ENCODE results near the gene VASH1. TPM values are rescaled to one million over a fixed set of nuclear protein-coding genes. Genes with fewer than 3 reads are reported as not detected.
A peak's percentile ranks its signal among the peaks of the same experiment; 100 is the strongest.

The VASH1 gene
- total and polyA plus RNA-seq, 2 of the 13 experiments (the other 11 are each of a cell fraction or from before 2014, with no cell fraction given) = 0.11 to 0.24 TPM

DNA sequence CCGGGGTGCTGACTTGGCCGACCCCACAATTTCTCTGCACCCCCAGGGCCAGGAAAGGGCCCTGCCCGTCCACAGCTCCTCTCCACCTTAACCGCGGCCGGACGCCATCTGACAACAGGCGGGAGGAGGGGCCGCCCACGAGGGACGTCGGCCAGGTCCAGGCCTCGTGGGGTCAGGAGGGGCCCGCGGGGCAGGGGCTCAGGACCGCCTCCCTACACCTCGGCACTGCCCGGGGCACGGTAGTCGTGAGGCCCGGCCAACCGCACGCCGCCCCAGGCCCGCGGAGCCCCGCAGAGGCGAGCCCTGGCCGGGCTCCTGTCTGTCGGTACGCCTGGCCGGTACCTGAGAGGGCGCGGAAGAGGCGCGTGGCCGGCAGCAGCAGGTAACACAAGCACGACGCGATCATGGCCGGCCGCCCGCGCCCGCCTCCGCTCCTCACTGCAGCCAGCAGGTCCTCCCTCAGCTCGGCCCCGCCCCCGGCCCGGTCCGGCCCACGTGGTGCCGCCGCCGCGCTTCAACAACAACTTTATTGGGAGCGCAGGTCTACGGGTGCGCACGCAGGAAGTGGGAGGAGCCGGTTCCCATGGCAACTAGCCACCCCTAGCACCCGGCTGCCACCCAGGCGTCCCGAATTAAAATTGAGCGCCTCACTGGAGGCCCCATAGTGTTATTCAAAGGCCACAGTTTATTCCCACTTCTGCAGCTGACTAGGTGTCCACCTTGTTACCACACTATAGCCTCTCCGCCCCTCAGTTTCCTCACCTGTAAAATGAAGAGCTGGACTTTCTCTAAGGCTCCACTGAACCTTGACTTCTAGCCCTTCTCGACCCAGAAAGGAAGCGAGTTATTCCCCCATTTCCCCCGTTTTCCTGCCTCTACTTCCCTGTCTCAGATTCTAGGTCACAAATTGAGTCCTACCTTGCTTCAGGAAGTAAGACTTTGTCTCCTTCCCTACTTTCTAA is 51.4 kb downstream of the VASH1 start, which contains the start of gene ANGEL1 (continued):
- TF ChIP-seq FOXJ3 (CRISPR knock-in tag; IDR thresholded peaks at IDR 0.05; ENCODE audit: borderline replicate concordance) (no peak), ATF7-NPFF (CRISPR knock-in tag; IDR thresholded peaks at IDR 0.05; ENCODE audit: low read depth) (no peak), SRY (CRISPR knock-in tag; IDR thresholded peaks at IDR 0.05) (peak; percentile 75), HINFP (CRISPR knock-in tag; IDR thresholded peaks at IDR 0.05; ENCODE audit: low read depth) (peak; percentile 72; the same call in 1 of the 2 replicates), ZNF788 (CRISPR knock-in tag; IDR thresholded peaks at IDR 0.05; ENCODE audit: borderline replicate concordance) (peak; percentile 93), BRCA1 (CRISPR knock-in tag; IDR thresholded peaks at IDR 0.05) (no peak), SKIL (CRISPR knock-in tag; IDR thresholded peaks at IDR 0.05; ENCODE audit: borderline replicate concordance) (no peak), SIX1 (CRISPR knock-in tag; IDR thresholded peaks at IDR 0.05; ENCODE audit: borderline replicate concordance) (no peak), ZFY (CRISPR knock-in tag; IDR thresholded peaks at IDR 0.05) (peak; percentile 94), HNRNPLL (IDR thresholded peaks at IDR 0.05; ENCODE audit: low read depth, low read length, poor library complexity, severe bottlenecking) (peak; percentile 54), PRPF4 (IDR thresholded peaks at IDR 0.05; ENCODE audit: low read depth, low read length, poor library complexity, severe bottlenecking) (peak; percentile 97), SIN3A (IDR thresholded peaks at IDR 0.05; ENCODE audit: borderline replicate concordance, low read depth, low read length) (peak; percentile 49; the same call in 1 of the 2 replicates), ETS1 (CRISPR knock-in tag; IDR thresholded peaks at IDR 0.05) (no peak), SATB2 (CRISPR knock-in tag; IDR thresholded peaks at IDR 0.05) (peak; percentile 71), HBP1 (CRISPR knock-in tag; IDR thresholded peaks at IDR 0.05; ENCODE audit: low read depth) (peak; percentile 70; the same call in 1 of the 2 replicates)
- TF ChIP-seq, protein P1, sequence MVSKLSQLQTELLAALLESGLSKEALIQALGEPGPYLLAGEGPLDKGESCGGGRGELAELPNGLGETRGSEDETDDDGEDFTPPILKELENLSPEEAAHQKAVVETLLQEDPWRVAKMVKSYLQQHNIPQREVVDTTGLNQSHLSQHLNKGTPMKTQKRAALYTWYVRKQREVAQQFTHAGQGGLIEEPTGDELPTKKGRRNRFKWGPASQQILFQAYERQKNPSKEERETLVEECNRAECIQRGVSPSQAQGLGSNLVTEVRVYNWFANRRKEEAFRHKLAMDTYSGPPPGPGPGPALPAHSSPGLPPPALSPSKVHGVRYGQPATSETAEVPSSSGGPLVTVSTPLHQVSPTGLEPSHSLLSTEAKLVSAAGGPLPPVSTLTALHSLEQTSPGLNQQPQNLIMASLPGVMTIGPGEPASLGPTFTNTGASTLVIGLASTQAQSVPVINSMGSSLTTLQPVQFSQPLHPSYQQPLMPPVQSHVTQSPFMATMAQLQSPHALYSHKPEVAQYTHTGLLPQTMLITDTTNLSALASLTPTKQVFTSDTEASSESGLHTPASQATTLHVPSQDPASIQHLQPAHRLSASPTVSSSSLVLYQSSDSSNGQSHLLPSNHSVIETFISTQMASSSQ (IDR thresholded peaks at IDR 0.05; ENCODE audit: low read depth) = no peak; the same call in 1 of the 2 replicates
- TF ChIP-seq, protein P1 (CRISPR knock-in tag; IDR thresholded peaks at IDR 0.05; ENCODE audit: borderline replicate concordance) = peak; percentile 64; the same call in 1 of the 2 replicates
